Uterus (tissue), 2 donors: Measurements from ENCODE around the gene DNMT1.

Experiments
- CTCF ChIP-seq, 4 experiments: fragments of 200-600 bp in 2 of 4; fragments of 450-650 bp in 2 of 4; sonication (generic) in 2 of 4; IDR thresholded peaks; one replicate each; pipeline ENCODE4 v1.5.1; 2016 to 2019; ENCODE audit warnings: antibody characterized with exemption in 4 of 4, mild to moderate bottlenecking in 2 of 4, moderate library complexity in 1 of 4
- POLR2A ChIP-seq, 2 donors: fragments of 450-650 bp; IDR thresholded peaks; one replicate each; pipeline ENCODE4 v1.6.1; 2016; ENCODE audit warnings: antibody characterized with exemption in 2 of 2, mild to moderate bottlenecking in 1 of 2, moderate library complexity in 1 of 2

GRCh38 chr19:10113592-10113963 lies 81.2 kb downstream of the DNMT1 start:
- TF ChIP-seq CTCF (IDR thresholded peaks at IDR 0.05) (no peak), POLR2A (IDR thresholded peaks at IDR 0.05) (no peak)
